ENCODE data around the gene VAMP3.

VAMP3 gene

GRCh38 chr1:7770997-7771822 is at the start of gene VAMP3:
Gene VAMP3, plus strand, starts transcription at chr1:7771296. Its CDS starts 88 bp downstream, at chr1:7771384.
- no peak for TF ChIP-seq CTCF (IDR thresholded peaks at IDR 0.05; ENCODE audit: unreplicated experiment in 3 of 3)
- H3K4me3 Mint-ChIP-seq, result peak within 1 kb of the TSS; percentile 92 to 95 (median 95)
- peaks cover 35% of the 10 kb centered on the region for H3K36me3 Mint-ChIP-seq (ENCODE audit: low read depth)
- peak within 1 kb of the TSS in 2 of 3 experiments; percentile 86 for H3K27ac Mint-ChIP-seq
- H3K9me3 Mint-ChIP-seq, result no peaks in the 10 kb centered on the region
- peaks cover 33% of the 10 kb centered on the region for H3K4me1 Mint-ChIP-seq
- no peaks in the 10 kb centered on the region for H3K27me3 Mint-ChIP-seq (ENCODE audit: low read depth)

- H3K36me3 Mint-ChIP-seq (ENCODE audit: low read depth), result no peaks in the 10 kb centered on the region
- peaks cover 14% of the 10 kb centered on the region for H3K27me3 Mint-ChIP-seq (ENCODE audit: low read depth)
- peak overlapping the region in 1 of 3 experiments; percentile 33 for H3K27ac Mint-ChIP-seq
- peaks cover 17% of the 10 kb centered on the region for H3K4me1 Mint-ChIP-seq
- H3K4me3 Mint-ChIP-seq, result no peak overlapping the region
- no peaks in the 10 kb centered on the region for H3K9me3 Mint-ChIP-seq
- no peak for TF ChIP-seq CTCF (IDR thresholded peaks at IDR 0.05; ENCODE audit: unreplicated experiment in 3 of 3)
Observed at GRCh38 chr1:7721940-7722669, 49.0 kb upstream of the VAMP3 start.

GRCh38 chr1:7722670-7723012 is 48.5 kb upstream of the VAMP3 start:
- Mint-ChIP-seq H3K36me3 (ENCODE audit: low read depth) (no peaks in the 10 kb centered on the region), H3K27ac (no peak overlapping the region), H3K4me1 (peaks cover 17% of the 10 kb centered on the region), H3K27me3 (ENCODE audit: low read depth) (peaks cover 14% of the 10 kb centered on the region), H3K9me3 (no peaks in the 10 kb centered on the region), H3K4me3 (no peak overlapping the region)
- no peak for TF ChIP-seq CTCF (IDR thresholded peaks at IDR 0.05; ENCODE audit: unreplicated experiment in 3 of 3)

- H3K27ac Mint-ChIP-seq, result peak overlapping the region in 1 of 3 experiments; percentile 30
- TF ChIP-seq CTCF (IDR thresholded peaks at IDR 0.05; ENCODE audit: unreplicated experiment in 3 of 3), result no peak
- H3K9me3 Mint-ChIP-seq, result peaks cover 2% of the 10 kb centered on the region
- H3K4me1 Mint-ChIP-seq, result peaks cover 6% of the 10 kb centered on the region
- H3K27me3 Mint-ChIP-seq (ENCODE audit: low read depth), result peaks cover 3% of the 10 kb centered on the region
- no peaks in the 10 kb centered on the region for H3K36me3 Mint-ChIP-seq (ENCODE audit: low read depth)
- no peak overlapping the region for H3K4me3 Mint-ChIP-seq
Observed at GRCh38 chr1:7726623-7727022, 44.5 kb upstream of the VAMP3 start.

- no peaks in the 10 kb centered on the region for H3K4me1 Mint-ChIP-seq
- H3K27me3 Mint-ChIP-seq (ENCODE audit: low read depth), result no peaks in the 10 kb centered on the region
- TF ChIP-seq CTCF (IDR thresholded peaks at IDR 0.05; ENCODE audit: unreplicated experiment in 3 of 3), result no peak
- H3K9me3 Mint-ChIP-seq, result peaks cover 2% of the 10 kb centered on the region
- H3K36me3 Mint-ChIP-seq (ENCODE audit: low read depth), result no peaks in the 10 kb centered on the region
- H3K4me3 Mint-ChIP-seq, result no peak overlapping the region
- no peak overlapping the region for H3K27ac Mint-ChIP-seq
Observed at GRCh38 chr1:7727809-7728471, 43.2 kb upstream of the VAMP3 start.

Measured in nephron (organoid).